ENCODE data around the gene SPINK1. TPM values are rescaled to one million over a fixed set of nuclear protein-coding genes. Genes with fewer than 3 reads are reported as not detected.

Gene SPINK1
- total RNA-seq, 3 donors from 2014 or later: 1.6 TPM; not detected in 2

- Histone ChIP-seq H3K4me1 (no peaks in the 10 kb centered on the region), H3K36me3 (no peaks in the 10 kb centered on the region), H3K9me3 (no peaks in the 10 kb centered on the region), H3K27ac (no peak overlapping the region), H3K4me3 (no peak overlapping the region), H3K27me3 (no peaks in the 10 kb centered on the region)
- DNase-seq (ENCODE audit: low spot score in 2 of 2): no peak
- intact Hi-C loops (cut with DNase I; ENCODE audit: low total_unique reads): no loop called here
- no peak for TF ChIP-seq CTCF (IDR thresholded peaks at IDR 0.05)
- TF ChIP-seq POLR2A (IDR thresholded peaks at IDR 0.05): no peak
- TF ChIP-seq POLR2AphosphoS5 (IDR thresholded peaks at IDR 0.05): no peak
Measured at GRCh38 chr5:147789820-147790219, 41.7 kb downstream of the SPINK1 start.

GRCh38 chr5:147788023-147788422, 43.4 kb downstream of the SPINK1 start:
- no peaks in the 10 kb centered on the region for H3K36me3 ChIP-seq
- no peaks in the 10 kb centered on the region for H3K27me3 ChIP-seq
- H3K4me3 ChIP-seq: no peak overlapping the region
- TF ChIP-seq CTCF (IDR thresholded peaks at IDR 0.05) (no peak), POLR2A (IDR thresholded peaks at IDR 0.05) (no peak), POLR2AphosphoS5 (IDR thresholded peaks at IDR 0.05) (no peak)
- H3K9me3 ChIP-seq: no peaks in the 10 kb centered on the region
- H3K4me1 ChIP-seq: no peaks in the 10 kb centered on the region
- DNase-seq (ENCODE audit: low spot score in 2 of 2): no peak
- H3K27ac ChIP-seq: no peak overlapping the region
- intact Hi-C loops (cut with DNase I; ENCODE audit: low total_unique reads): no loop called here

GRCh38 chr5:147786142-147786541, 45.3 kb downstream of the SPINK1 start:
- Histone ChIP-seq H3K36me3 (no peaks in the 10 kb centered on the region), H3K27ac (no peak overlapping the region), H3K9me3 (no peaks in the 10 kb centered on the region), H3K27me3 (no peaks in the 10 kb centered on the region), H3K4me1 (no peaks in the 10 kb centered on the region), H3K4me3 (no peak overlapping the region)
- DNase-seq (ENCODE audit: low spot score in 2 of 2): no peak
- intact Hi-C loops (cut with DNase I; ENCODE audit: low total_unique reads): no loop called here
- TF ChIP-seq POLR2AphosphoS5 (IDR thresholded peaks at IDR 0.05): no peak
- no peak for TF ChIP-seq POLR2A (IDR thresholded peaks at IDR 0.05)
- no peak for TF ChIP-seq CTCF (IDR thresholded peaks at IDR 0.05)

- intact Hi-C loops (cut with DNase I; ENCODE audit: low total_unique reads): no loop called here
- TF ChIP-seq POLR2A (IDR thresholded peaks at IDR 0.05): no peak
- TF ChIP-seq POLR2AphosphoS5 (IDR thresholded peaks at IDR 0.05): no peak
- no peak for TF ChIP-seq CTCF (IDR thresholded peaks at IDR 0.05)
Measured at GRCh38 chr5:147784146-147784987, 47.1 kb downstream of the SPINK1 start.

More at GRCh38 chr5:147784146-147784987, 47.1 kb downstream of the SPINK1 start:
- DNase-seq (ENCODE audit: low spot score in 2 of 2): no peak
- no peaks in the 10 kb centered on the region for H3K9me3 ChIP-seq
- no peak overlapping the region for H3K27ac ChIP-seq
- H3K4me3 ChIP-seq: no peak overlapping the region
- no peaks in the 10 kb centered on the region for H3K36me3 ChIP-seq
- H3K27me3 ChIP-seq: no peaks in the 10 kb centered on the region
- no peaks in the 10 kb centered on the region for H3K4me1 ChIP-seq
